Cerebellar nuclear complex (tissue), 1 donor: ENCODE measurements around the gene SLC1A2.

Source experiments
- DNase-seq, 2 experiments: peaks; one replicate each; lab custom pipeline; 2025; lab: John Stamatoyannopoulos, UW

The SLC1A2 gene

DNA sequence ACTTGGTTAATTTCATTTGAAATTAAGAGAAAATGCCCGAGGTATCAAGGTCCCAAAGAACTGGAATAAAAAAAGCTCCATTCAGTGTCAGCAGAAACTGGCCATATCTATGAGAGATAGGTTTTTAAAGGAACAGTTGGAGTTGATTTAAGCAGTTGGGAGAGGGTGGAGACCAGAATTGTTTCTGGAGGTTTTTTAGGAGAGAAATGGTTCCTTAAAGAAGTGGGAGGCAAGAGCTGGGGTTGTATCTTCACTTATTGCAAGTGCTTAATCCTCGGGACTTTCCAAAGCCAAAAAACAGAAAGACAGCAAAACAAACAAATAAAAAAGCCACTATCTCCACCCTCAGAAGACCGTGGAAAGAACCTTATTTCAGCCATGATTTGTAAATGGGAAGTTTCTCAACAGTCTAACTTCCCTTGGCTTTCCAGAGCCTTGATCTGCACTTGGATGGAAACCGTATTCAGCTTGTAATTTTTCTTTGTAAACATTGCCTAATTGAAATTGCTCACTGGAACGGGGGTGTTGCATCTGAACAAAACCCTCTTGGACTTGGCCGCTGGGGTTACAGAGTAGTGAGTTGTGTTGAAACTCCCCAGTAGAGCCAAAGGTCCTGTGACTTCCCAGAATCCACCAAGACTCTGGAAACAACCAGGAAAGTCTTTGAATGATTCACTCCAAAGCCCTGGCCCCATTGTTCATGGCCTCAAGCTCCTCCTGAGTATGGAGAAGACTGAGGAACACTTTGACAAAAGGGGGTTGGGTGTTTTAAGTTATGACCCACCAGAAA lies 115.6 kb downstream of the SLC1A2 start:
- no peak for DNase-seq

DNA sequence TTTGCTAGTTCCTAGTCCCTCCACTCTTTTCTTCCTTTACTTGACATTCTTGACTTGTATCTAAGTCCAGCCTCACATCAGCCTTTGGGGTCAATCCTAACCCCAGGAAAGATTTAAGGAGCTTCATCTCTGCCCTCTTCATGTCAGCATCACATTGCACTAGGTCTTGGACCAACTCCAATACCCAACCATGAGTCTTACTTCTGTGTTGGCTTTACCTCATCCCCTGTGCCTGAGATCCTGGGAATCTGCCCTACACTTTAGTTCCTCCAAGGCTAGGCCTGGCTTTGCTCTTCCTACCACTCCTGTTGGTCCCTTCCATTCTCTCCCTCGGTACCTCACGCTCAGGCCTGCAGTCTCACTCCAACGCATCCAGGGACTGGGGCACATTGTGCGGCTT lies 117.0 kb downstream of the SLC1A2 start:
- DNase-seq, result no peak

- DNase-seq, result no peak
Measured at GRCh38 chr11:35298369-35298768, 121.0 kb downstream of the SLC1A2 start.

DNA sequence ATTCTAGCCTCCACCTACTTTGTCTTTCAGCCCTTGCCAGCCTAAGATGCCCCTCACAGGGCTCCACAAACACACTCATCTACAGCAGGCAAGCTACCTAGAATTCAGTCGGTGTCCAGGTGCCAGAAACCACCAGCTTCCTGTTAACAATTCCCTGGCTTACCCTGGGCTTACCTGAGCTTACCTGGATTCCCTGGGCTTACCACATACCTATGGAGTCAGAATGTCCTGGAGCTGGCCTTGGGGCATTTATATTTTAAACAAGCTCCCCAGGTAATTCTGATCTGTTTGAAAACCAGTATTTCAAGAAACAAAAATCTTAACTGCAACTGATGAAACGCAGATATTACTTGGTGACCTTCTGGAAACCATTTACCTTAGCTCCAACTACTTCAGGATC lies 123.6 kb downstream of the SLC1A2 start:
- no peak for DNase-seq

DNA sequence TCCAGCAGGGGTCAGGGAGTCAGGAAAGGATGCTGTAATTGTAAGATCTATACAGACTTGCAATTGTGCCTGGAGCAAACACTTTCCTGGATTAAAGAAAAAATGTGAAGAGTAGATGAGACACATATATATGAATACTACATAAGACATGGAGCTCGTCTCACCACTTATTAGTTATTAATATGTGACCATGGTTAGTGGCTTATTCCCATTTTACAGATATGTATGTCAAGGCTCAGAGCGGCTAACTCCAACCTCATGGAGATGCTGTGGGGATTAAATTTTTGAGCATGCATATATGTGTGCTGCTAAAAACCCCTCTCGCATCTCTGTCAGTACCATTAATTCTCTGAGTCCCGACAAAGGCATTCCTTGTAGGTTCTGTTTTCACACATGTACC lies 125.7 kb downstream of the SLC1A2 start:
- DNase-seq, result no peak

GRCh38 chr11:35293035-35293434 lies 126.3 kb downstream of the SLC1A2 start:
- DNase-seq, result no peak

- no peak for DNase-seq
Measured at GRCh38 chr11:35292279-35292678, 127.1 kb downstream of the SLC1A2 start.

DNA sequence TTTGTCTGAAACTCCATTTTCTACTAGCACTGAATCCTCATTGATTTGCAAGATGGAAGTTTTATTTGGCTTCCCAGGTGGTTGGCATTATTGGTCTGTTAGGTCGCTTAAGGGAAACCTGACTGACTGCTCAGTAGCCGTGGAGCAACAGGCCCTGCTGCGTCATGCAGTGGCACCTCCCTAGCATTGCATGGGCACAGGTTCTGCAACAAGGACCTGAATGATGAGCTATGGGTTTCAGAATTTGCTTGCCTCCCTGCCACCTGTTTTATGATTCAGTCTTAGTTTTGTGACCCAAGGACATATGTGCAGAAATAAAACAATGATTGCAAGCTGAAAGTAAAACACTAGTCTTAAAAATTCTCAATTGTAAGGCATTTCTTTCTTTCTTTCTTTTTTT lies 128.5 kb downstream of the SLC1A2 start:
- no peak for DNase-seq

GRCh38 chr11:35289821-35290220 lies 129.5 kb downstream of the SLC1A2 start:
- DNase-seq, result no peak

DNA sequence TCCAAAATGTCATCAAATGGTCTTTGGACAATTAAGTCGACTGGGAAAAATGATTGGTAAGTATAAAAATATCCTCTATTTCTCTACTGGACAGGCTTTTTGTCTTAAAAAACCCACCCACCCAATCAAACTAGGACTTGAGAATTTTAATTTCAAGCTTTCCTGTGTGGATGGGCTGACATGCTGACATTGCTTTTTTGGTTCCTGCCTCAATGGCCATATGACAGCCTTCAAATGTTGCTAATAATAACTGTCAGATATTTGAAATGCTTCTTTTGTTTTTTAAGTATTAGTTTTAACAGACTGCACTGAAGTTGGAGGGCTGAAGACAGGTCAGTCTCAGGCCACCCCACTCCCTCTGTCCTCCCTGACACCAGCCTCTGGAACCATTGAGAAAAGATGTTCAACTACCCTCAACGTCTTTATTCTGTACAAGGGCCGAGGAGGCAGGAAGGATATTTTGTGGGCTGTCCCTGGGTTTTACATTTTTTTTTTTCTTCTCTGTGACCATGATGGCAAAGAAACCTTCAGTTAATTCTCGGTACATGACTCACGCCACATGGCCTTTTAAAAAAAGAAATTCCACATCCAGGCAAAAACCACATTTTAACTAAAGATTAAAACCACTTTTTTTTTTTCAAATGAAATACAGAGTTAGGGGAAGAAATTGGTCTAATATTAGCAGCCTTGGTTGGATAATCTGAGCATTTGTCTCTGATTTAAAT lies 130.4 kb downstream of the SLC1A2 start:
- no peak for DNase-seq

GRCh38 chr11:35288309-35288708 lies 131.0 kb downstream of the SLC1A2 start:
- no peak for DNase-seq

DNA sequence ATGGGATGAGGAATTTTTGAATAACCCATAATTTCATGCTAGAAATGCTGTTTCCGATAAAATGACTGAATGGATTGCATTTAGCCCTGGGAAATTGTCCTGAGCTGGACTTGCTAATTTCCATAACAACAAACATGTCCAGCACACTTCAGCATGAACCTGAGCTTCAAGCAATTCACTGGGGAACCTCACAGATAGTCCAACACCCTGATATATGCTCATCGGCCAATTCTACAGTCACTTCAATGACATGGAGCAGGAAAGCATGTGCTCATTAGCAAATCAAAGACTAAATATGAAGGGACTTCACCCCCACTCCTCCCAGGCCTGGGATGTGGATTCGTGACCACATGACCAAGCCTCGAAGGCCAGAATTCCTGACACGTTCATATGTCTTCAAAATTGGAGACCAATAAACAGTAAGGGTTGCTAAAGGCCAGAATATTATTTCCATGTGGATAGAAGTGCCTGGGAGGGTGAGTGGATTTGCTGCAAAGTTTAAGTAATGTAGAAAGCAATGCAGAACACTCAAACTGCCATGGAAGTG lies 131.9 kb downstream of the SLC1A2 start:
- no peak for DNase-seq

DNA sequence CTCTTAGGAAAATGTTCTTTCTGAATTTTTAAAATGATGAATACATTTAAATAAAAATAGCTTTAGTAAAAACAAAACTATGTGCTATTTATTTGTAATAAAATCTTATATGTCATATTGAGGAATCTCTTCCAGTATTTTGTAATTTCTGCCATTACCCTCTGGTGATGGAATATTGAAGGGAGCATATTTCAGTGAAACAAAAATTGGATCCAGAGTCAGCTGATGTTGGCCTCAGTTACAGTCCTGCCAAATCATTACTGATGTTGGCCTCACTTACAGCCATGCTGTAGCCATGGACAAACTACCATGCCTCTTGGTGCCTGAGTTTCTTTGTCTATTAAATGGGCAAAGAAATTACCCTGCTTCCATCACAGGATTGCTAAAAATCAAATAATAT lies 133.2 kb downstream of the SLC1A2 start:
- DNase-seq, result no peak

GRCh38 chr11:35285471-35285870 lies 133.9 kb downstream of the SLC1A2 start:
- DNase-seq, result no peak

GRCh38 chr11:35282221-35282882 lies 137.0 kb downstream of the SLC1A2 start:
- DNase-seq, result no peak

GRCh38 chr11:35281169-35281688 lies 138.1 kb downstream of the SLC1A2 start:
- DNase-seq, result no peak

- DNase-seq, result no peak
Measured at GRCh38 chr11:35280727-35281126, 138.6 kb downstream of the SLC1A2 start.

DNA sequence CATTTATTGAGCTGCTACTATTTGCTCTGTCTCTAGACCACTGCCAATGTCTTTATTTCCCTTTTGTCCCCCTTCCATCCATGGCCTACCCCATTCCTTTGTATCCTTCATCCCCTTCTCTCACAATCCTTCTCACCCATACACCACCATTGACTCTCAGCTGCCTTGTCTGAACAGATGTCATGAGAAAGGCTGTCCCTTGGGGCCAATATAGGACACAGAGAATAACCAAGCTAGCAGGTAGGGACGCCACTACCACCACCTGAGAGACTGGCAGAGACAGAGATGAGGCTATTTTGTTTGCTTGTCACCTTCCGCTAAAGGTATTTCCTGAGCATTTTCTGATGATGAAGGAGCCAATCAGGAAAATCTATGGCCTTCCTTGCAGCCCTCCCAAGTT lies 141.5 kb downstream of the SLC1A2 start:
- DNase-seq, result no peak

DNA sequence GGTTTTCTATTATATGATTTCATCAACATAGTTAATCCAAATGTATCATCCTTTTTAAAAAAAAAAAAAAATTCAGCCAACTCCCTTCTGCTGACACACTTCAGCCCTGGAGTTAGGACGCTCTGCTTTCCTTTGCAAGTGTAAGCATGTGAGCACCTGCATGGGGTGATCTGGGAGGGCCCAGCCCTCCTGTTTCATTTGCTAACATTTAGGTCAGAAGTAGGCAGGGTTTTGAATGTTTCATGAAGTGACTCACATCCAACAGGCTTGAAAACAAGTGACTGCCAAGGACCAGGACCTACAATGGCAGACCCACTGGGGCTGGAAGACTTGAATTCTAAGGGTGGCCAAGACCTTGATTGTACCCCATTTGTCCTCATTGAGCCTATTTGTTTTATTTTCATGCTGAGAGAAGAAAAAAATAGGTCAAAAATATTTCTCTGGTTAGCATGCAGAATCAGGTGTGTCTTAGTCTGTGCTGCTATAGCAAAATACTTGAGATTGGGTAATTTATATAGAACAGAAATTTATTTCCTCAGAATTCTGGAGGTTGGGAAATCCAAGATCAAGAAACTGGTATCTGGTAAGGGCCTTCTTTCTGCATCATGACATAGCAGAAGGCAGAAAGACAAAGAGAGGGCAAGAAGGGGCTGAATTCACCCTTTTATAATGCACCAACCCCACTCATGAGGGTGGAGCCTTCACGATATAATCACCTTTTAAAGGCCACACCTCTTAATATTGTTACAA lies 142.8 kb downstream of the SLC1A2 start:
- no peak for DNase-seq

DNA sequence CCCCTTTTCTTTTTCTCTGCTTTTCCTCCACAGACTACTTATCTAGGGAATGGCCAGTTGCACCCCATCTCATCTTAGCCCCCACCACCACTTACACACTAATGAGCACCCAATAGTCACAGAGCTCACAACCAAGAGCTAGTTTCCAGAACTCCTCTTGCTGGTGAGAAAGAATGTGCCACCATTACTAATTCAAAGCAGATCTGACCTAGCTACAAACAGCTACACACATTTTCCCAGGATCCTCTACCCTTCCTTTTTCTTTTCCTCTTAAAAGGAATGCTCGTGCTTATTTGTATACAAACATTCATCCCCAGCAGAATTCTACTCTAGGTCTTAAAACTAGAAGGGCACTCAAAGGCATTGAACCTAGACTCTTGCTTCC lies 143.6 kb downstream of the SLC1A2 start:
- no peak for DNase-seq

- DNase-seq, result peak in 1 of 2 experiments; percentile 6
Measured at GRCh38 chr11:35274909-35275785, 144.2 kb downstream of the SLC1A2 start.
